Measurements from ENCODE around the gene TBATA.

The TBATA gene

GRCh38 chr10:70806841-70807240 lies 21.7 kb upstream of the TBATA start:
- DNase-seq, result no peak

GRCh38 chr10:70805619-70806215 lies 20.5 kb upstream of the TBATA start:
- DNase-seq, result no peak

GRCh38 chr10:70804421-70804808 lies 19.2 kb upstream of the TBATA start:
- DNase-seq, result no peak

- no peak for DNase-seq
These were observed 18.7 kb upstream of the TBATA start for GRCh38 chr10:70803775-70804420.

GRCh38 chr10:70801854-70802253 lies 16.7 kb upstream of the TBATA start:
- DNase-seq, result no peak

GRCh38 chr10:70799124-70799523 lies 13.9 kb upstream of the TBATA start:
- DNase-seq, result no peak

GRCh38 chr10:70797840-70798239 lies 12.7 kb upstream of the TBATA start:
- no peak for DNase-seq

GRCh38 chr10:70795613-70796012 lies 10.4 kb upstream of the TBATA start:
- DNase-seq, result no peak

GRCh38 chr10:70791386-70792039 lies 6.3 kb upstream of the TBATA start:
- no peak for DNase-seq

GRCh38 chr10:70786799-70787415 lies 1.7 kb upstream of the TBATA start:
- no peak for DNase-seq

- no peak for DNase-seq
These were observed 706 bp downstream of the TBATA start for GRCh38 chr10:70784471-70784870.

- no peak for DNase-seq
These were observed 1.2 kb downstream of the TBATA start for GRCh38 chr10:70784016-70784415.

GRCh38 chr10:70782746-70783680 lies 2.2 kb downstream of the TBATA start:
- DNase-seq, result no peak

GRCh38 chr10:70782086-70782745 lies 3.0 kb downstream of the TBATA start:
- DNase-seq, result no peak

- DNase-seq, result no peak
These were observed 3.6 kb downstream of the TBATA start for GRCh38 chr10:70781461-70782051.

GRCh38 chr10:70780772-70781171 lies 4.4 kb downstream of the TBATA start:
- no peak for DNase-seq

- no peak for DNase-seq
These were observed 4.8 kb downstream of the TBATA start for GRCh38 chr10:70780370-70780760.

GRCh38 chr10:70779511-70780369 lies 5.4 kb downstream of the TBATA start:
- no peak for DNase-seq

GRCh38 chr10:70779088-70779487 lies 6.1 kb downstream of the TBATA start:
- no peak for DNase-seq

- no peak for DNase-seq
These were observed 6.8 kb downstream of the TBATA start for GRCh38 chr10:70778267-70778924.

All from eye (tissue), 1 donor.